Lower leg skin (tissue), 3 donors: Measurements from ENCODE around the gene CPS1.

Experiments
- POLR2A ChIP-seq, 2 donors: fragments of 450-650 bp; IDR thresholded peaks; one replicate each; pipeline ENCODE4 v1.6.1; 2016 to 2017; ENCODE audit warnings: antibody characterized with exemption in 2 of 2, mild to moderate bottlenecking in 1 of 2, moderate library complexity in 1 of 2
- TF ChIP-seq, protein P1 (sequence below), 3 donors: fragments of 450-650 bp; IDR thresholded peaks; one replicate each; pipeline ENCODE4 v1.5.1; 2016; ENCODE audit warnings: antibody characterized with exemption in 3 of 3, mild to moderate bottlenecking in 3 of 3, moderate library complexity in 2 of 3

DNA sequence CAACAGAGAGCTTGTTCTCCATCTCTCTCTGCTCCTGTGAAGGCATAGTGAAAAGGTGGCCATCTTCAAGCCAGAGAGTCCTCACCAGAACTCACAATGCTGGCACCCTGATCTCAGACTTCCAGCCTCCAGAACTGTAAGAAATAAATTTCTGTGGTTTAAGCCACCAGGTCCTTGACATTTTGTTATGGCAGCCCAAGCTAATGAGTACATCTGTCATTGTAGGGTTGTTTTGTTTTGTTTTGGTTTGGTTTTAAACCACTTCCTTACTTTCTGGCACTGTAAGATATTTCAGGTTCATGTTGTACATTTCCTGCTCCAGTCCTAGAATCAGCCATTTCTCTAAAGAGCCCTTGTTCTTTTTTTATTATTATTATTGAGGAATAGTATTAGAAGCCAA is 171.2 kb downstream of the CPS1 start:
- TF ChIP-seq, protein P1, sequence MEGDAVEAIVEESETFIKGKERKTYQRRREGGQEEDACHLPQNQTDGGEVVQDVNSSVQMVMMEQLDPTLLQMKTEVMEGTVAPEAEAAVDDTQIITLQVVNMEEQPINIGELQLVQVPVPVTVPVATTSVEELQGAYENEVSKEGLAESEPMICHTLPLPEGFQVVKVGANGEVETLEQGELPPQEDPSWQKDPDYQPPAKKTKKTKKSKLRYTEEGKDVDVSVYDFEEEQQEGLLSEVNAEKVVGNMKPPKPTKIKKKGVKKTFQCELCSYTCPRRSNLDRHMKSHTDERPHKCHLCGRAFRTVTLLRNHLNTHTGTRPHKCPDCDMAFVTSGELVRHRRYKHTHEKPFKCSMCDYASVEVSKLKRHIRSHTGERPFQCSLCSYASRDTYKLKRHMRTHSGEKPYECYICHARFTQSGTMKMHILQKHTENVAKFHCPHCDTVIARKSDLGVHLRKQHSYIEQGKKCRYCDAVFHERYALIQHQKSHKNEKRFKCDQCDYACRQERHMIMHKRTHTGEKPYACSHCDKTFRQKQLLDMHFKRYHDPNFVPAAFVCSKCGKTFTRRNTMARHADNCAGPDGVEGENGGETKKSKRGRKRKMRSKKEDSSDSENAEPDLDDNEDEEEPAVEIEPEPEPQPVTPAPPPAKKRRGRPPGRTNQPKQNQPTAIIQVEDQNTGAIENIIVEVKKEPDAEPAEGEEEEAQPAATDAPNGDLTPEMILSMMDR (IDR thresholded peaks at IDR 0.05): no peak
- no peak for TF ChIP-seq POLR2A (IDR thresholded peaks at IDR 0.05)
